ENCODE results near the gene ITGB1. TPM values are rescaled to one million over a fixed set of nuclear protein-coding genes. Genes with fewer than 3 reads are reported as not detected.

Gene ITGB1
- total RNA-seq, 2 experiments from 2014 or later = 45.1 to 45.4 TPM

- peak overlapping the region; percentile 33 for H3K27ac Mint-ChIP-seq
These were observed 25.2 kb upstream of the ITGB1 start for GRCh38 chr10:32982911-32983909.

GRCh38 chr10:32982293-32982709 is 24.3 kb upstream of the ITGB1 start:
- H3K4me1 Mint-ChIP-seq (ENCODE audit: low read depth) = peaks cover 27% of the 10 kb centered on the region
- H3K27me3 Mint-ChIP-seq = no peaks in the 10 kb centered on the region
- TF ChIP-seq CTCF (IDR thresholded peaks at IDR 0.05) = no peak
- POLR2A ChIA-PET = interaction anchor here (1.8 kb wide), 1 partner anchor 25 kb away, joined by 9 read pairs; no protein-coding TSS in a partner anchor
- H3K4me3 Mint-ChIP-seq = no peak overlapping the region
- DNase-seq (no peak), ATAC-seq (no peak)
- CTCF ChIA-PET = interaction anchor here (0.9 to 2.7 kb wide), 4 partner anchors 11 to 27 kb away, joined by 4 to 13 read pairs (median 7); no protein-coding TSS in a partner anchor
- no peaks in the 10 kb centered on the region for H3K36me3 Mint-ChIP-seq (ENCODE audit: low read depth)
- no peaks in the 10 kb centered on the region for H3K9me3 Mint-ChIP-seq
- intact Hi-C loops (cut with micrococcal nuclease) = no loop called here
- peak overlapping the region; percentile 59 for H3K27ac Mint-ChIP-seq

More at GRCh38 chr10:32982911-32983909, 25.2 kb upstream of the ITGB1 start:
- ChIA-PET POLR2A (no interaction called here), CTCF (interaction anchor here (0.9 to 2.5 kb wide), 5 partner anchors 12 to 27 kb away, joined by 3 to 13 read pairs (median 4); no protein-coding TSS in a partner anchor)
- Mint-ChIP-seq H3K4me1 (ENCODE audit: low read depth) (peaks cover 27% of the 10 kb centered on the region), H3K27me3 (no peaks in the 10 kb centered on the region), H3K36me3 (ENCODE audit: low read depth) (no peaks in the 10 kb centered on the region), H3K9me3 (no peaks in the 10 kb centered on the region), H3K4me3 (no peak overlapping the region)
- peak; percentile 65 for DNase-seq
- intact Hi-C loops (cut with micrococcal nuclease) = no loop called here
- peak; percentile 63 for ATAC-seq
- TF ChIP-seq CTCF (IDR thresholded peaks at IDR 0.05) = no peak

GRCh38 chr10:32981760-32982159 is 23.7 kb upstream of the ITGB1 start:
- no peaks in the 10 kb centered on the region for H3K9me3 Mint-ChIP-seq
- H3K4me1 Mint-ChIP-seq (ENCODE audit: low read depth) = peaks cover 27% of the 10 kb centered on the region
- intact Hi-C loops (cut with micrococcal nuclease) = no loop called here
- CTCF ChIA-PET = interaction anchor here (1.2 to 2.7 kb wide), 5 partner anchors 10 to 27 kb away, joined by 3 to 13 read pairs (median 8); no protein-coding TSS in a partner anchor
- H3K36me3 Mint-ChIP-seq (ENCODE audit: low read depth) = no peaks in the 10 kb centered on the region
- no peak for TF ChIP-seq CTCF (IDR thresholded peaks at IDR 0.05)
- H3K27ac Mint-ChIP-seq = peak overlapping the region; percentile 59
- no peak overlapping the region for H3K4me3 Mint-ChIP-seq
- ATAC-seq (no peak), DNase-seq (peak; percentile 14)
- no peaks in the 10 kb centered on the region for H3K27me3 Mint-ChIP-seq
- POLR2A ChIA-PET = interaction anchor here (0.5 to 1.8 kb wide), 4 partner anchors 9 to 835 kb away, joined by 3 to 11 read pairs (median 6); no protein-coding TSS in a partner anchor

GRCh38 chr10:32980558-32981468 is 22.8 kb upstream of the ITGB1 start:
- ChIA-PET CTCF (interaction anchor here (1.1 to 2.7 kb wide), 8 partner anchors 10 to 535 kb away, joined by 3 to 9 read pairs (median 4); partner anchors contain the start of gene CCDC7), POLR2A (interaction anchor here (0.6 to 1.8 kb wide), 5 partner anchors 10 to 50 kb away, joined by 3 to 11 read pairs (median 4); no protein-coding TSS in a partner anchor)
- peak overlapping the region; percentile 79 for H3K4me3 Mint-ChIP-seq
- peak overlapping the region; percentile 90 for H3K27ac Mint-ChIP-seq
- peak; percentile 91 for DNase-seq
- intact Hi-C loops (cut with micrococcal nuclease) = no loop called here
- no peaks in the 10 kb centered on the region for H3K9me3 Mint-ChIP-seq
- H3K27me3 Mint-ChIP-seq = no peaks in the 10 kb centered on the region
- no peak for TF ChIP-seq CTCF (IDR thresholded peaks at IDR 0.05)
- ATAC-seq = peak; percentile 97
- H3K36me3 Mint-ChIP-seq (ENCODE audit: low read depth) = no peaks in the 10 kb centered on the region
- H3K4me1 Mint-ChIP-seq (ENCODE audit: low read depth) = peaks cover 27% of the 10 kb centered on the region

All from activated CD8-positive, alpha-beta T cell treated with anti-CD3 and anti-CD28 coated beads for 36 hours (primary cell).